ENCODE results near the gene ADAMTSL2.

Gene ADAMTSL2

DNA sequence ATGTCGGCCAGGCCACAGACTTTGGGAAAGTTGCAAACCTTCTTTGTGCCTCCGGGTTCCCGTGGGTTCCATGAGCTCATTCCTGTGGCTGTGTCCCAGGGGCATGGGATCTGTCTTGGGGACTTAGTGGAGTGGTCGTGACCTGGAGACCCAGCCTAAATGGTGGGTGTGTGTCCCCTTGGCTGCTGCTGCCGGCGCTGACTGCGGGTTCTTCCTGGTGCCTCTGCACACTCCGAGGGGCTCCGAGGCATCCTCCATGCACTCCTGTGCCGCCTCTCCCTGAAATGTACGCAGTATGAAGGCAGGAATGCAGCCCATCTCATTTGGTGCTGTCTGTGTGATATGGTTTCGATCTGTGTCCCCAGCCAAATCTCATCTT is 34.6 kb upstream of the ADAMTSL2 start:
- no peak for DNase-seq (ENCODE audit: low read depth, low spot score)

DNA sequence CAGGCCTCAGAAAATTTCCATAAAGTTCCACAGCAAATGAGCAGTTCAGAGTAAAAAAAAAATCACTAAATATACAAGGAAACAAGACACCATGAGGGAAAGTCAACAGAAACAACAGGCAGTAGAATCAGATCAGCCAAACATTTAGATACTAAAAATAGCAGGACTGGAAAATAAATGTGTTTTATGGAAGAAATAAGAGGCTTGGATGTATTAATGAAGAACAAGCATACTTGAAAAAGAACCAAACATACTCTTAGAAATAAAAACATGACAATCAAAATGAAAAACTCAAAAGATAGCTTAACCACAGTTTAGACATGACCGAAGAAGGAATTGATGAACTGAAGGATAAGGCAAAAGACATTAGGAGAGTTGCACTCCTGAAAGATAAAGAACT is 32.4 kb upstream of the ADAMTSL2 start:
- DNase-seq (ENCODE audit: low read depth, low spot score), result no peak

DNA sequence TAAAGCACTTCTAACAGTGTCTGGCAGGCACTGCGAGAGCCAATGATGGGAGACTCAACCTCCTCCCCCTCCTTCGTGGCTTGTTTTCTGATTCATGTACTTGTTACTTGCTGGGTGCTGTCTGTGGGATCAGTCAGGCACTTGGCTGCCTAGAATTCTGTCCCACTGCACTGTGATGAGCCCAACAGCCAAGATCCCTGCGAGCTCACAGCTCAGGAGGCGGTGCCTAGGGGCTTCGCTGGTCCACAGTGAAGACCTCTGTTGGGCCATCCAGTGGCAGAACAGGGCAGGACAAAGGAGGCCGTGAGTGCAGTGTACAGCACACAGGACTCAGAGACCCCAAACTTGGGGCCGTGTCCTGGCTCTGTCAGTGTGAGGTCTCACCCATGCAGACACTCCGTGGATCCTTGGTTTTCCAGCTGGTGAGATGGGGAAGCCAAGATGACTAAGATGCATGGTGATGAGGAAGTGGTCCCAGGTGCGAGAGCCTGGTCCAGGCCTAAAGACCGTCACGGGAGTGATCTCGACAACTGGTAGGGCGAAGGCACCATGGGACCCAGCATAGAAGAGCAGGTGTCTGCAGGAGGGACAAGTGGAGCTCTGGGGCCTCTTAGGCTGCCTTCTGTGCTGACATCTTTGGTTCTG is 29.2 kb upstream of the ADAMTSL2 start:
- DNase-seq (ENCODE audit: low read depth, low spot score), result no peak

DNA sequence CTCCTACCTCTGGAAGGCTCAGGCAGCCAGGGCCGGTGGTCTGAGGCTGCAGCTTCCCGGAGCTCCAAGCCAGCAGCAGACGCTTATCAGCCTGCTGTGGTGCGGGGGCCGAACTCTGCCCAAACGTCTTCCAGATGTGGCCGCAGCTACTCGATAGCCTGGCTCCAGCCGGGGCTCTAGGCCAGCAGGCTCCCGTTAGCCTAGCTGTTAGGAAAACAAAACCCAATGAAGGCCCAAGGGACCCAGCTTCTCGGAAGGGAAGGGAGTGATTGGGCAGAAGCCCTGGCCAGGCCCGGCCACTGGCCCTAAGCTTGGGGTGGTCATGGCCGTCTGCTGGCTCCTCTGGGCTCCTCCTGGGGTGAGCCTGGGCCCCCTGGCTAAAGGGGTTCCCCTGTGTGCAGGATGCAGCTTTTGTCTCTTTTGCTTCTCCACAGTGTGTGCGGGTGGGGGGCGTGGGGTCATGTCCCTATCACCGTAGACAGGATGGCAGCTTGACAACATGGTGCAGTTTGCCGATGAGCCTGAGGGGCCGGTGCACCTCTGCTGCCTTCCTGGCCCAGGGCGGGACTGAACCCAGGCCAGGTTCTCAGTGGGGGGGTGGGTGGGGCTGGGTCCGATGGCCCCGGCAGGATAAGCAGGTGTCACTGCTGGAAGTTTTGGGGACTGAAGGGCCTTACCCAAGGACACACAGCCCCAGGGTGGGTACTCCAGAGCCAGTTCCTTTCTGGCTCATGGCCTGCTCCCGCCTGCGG is 28.4 kb upstream of the ADAMTSL2 start:
- no peak for DNase-seq (ENCODE audit: low read depth, low spot score)

DNA sequence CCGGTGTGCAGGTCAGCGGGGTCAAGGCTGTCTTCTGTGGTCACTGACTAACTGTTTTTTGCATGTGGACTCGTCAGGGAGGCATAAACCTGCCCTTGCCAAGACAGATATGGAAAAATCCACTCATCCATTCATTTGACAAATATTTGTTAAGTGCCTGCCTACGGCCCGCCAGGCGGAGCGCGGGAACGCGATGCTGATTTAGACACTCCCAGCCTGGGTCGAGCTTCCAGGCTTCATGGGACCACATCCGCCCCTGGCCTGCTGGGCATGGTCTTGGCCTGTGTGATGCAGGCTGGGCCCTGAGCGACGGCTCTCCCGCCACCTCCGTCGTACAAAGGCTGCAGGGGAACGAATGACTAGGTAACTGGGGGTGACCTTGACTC is 27.9 kb upstream of the ADAMTSL2 start:
- no peak for DNase-seq (ENCODE audit: low read depth, low spot score)

DNA sequence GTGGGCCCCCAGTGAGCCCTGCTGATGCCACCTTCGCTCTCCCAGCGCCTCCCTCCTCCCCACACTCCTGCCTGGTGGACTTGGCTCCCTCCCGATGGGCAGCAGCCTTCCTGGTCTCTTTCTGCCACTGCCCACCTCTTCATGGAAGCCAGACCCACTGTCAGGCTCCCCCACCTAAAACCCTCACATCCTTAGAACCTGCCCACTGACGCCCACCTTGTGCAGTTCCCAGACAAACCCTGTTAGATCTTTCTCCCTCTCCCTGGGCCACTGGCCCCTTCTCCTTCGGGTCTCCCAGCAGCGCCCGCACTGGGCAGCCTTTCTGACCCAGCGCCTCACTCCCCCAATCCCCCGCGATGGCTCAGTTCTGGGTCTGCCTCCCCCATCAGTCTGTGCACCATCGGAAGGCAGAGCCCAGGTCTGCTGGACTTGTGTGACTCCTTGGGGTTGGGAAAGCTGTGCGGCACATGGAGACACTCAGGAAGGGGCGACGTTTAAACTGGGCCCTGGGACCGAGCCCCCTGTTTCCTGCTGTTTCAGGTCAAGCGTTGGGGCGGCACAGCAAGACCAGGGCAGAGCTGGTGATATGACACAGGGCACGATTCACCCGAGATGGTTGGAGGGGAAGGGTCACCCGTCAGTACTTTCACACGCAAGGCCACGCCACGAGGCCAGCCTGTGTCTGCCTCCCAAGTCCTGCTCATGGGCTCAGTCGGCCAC is 27.1 kb upstream of the ADAMTSL2 start:
- no peak for DNase-seq (ENCODE audit: low read depth, low spot score)

DNA sequence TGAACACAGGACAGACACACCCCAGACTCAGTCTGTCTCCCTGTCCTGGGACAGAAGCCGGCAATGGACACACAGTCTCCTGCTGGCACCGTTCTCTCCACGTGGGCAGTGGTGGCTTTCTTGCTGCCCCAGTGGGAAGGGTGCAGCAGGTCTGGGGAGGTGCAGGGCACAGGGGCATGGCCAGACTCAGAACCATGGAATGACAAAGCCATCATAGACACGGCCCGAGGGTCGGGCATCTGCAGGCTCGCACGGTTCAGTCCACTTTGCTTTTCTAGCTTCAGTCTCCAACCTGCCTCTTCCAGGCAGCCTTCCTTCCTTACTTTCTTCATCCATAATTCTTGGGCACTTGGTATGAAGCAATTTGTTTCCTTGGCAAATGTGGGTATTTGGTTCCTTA is 26.5 kb upstream of the ADAMTSL2 start:
- DNase-seq (ENCODE audit: low read depth, low spot score), result no peak

DNA sequence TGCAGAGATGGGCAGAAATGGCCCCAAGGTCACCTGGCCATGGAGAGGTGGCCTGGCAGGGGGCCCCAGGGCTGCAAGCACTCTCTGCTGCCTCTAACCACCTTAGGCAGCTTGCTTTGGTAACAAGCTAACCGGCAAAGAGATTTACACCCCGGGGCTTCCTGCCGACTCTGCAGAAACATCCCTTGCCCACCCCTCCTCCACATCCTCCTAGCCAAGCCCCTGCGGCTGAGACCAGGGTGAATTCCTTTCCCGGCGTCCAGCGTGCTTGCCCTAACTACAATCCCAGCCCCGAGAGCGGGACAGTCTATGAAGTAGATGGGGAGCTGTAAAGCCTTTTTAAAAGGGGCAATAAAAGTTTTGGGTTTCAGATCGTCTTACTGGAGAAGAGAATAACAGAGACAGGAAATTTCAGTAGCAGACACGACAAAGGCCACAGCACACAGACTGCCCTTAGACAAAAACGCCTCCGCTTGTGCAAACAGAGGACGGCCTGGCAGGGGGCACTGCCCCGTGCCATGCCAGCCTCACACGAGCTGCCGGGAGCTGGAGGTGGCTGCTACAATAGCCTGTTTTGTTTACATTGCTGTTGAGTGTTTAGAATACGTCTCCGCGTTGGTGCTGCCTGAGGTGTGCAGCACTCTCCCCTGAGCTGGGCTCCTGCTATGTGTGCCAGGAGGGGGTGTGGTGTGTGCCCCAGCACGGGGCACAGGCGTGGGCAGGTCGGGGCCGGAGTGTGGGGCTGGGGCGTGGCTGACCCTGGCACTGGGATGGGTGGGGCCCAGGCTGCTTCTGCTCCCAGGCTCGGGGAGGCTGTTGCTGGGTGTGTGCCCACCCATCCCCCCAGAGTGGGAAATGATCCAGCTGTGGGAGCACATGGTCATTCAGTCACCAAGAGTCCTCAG is 25.1 kb upstream of the ADAMTSL2 start:
- DNase-seq (ENCODE audit: low read depth, low spot score), result peak; percentile 98

DNA sequence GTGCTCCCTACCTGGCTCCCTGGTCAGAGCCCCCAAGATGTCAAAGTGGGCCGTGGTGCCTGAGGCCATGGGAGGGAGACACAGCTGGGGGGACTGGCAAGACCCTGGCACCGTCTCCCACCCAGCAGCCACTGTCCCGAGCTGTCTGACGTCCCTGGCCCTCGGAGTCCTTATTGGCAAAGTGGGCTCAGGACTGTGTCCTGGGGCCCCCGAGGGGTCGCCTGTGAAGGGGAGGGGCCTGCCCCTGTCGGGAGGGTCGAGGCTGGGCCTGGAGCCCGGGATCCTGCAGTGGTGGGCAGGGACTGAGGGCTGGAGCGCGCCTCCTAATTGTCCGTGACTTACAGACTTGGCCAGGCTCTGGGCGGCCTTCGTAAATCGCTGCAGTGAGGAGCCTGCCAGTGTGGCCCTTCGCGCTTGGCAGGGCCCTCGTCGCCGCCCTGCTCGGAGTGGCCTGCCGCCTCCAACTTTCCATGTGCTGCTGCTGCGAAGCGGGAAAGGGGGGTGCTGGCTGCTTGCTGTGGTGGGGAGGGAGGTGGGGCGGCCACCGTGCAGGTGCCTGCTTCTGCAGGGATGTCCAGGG is 23.5 kb upstream of the ADAMTSL2 start:
- DNase-seq (ENCODE audit: low read depth, low spot score), result no peak

DNA sequence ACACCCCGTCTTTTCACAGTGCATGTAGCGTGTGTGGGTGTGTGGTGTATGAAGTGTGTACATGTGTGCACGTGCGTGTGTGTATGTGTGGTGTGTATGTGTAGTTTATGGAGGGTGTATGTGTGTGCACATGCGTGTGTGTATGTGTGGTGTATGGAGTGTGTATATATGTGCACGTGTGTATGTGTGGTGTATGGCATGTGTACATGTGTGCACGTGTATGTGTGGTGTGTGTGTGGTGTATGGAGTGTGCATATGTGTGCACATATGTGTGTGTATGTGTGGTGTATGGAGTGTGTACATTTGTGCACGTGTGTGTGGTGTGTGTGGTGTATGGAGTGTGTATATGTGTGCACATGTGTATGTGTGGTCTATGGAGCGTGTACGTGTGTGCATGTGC is 22.9 kb upstream of the ADAMTSL2 start:
- DNase-seq (ENCODE audit: low read depth, low spot score), result no peak

DNA sequence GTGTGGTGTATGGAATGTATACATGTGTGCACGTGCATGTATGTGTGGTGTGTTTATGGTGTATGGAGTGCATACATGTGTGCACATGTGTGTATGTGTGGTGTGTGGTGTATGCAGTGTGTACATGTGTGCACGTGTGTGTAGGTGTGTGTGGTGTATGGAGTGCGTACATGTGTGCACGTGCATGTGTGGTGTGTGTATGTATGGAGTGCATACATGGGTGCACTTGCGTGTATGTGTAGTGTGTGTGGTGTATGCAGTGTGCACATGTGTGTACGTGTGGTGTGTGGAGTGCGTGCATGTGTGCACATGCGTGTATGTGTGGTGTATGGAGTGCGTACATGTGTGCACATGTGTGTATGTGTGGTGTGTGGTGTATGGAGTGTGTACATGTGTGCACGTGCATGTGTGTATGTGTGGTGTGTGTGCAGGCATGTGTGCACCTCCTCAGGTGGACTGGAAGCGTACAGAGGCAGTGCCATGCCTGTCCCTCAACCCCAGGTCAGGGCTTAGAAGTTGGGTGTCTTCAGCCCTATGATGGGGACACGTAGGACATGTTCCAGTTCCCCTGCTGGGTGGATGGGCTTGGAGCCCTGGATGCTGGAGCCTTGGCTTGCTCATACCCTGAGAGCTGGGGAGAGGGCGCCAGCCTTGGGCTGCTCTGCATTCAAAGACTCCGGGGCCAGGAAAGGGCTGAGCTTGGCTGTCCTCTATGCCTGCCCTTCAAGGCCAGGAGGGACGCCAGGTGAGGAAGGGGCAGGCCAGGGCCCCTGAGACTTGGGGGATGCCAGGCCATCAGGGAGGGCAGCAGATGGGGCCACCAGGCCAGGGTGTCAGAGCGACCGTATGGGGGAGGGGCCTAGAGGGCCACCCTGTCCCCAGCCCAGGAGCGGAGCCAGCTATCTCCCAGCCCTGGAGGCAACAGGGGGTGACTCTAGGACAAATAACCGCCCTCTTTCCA is 22.0 kb upstream of the ADAMTSL2 start:
- DNase-seq (ENCODE audit: low read depth, low spot score), result no peak

DNA sequence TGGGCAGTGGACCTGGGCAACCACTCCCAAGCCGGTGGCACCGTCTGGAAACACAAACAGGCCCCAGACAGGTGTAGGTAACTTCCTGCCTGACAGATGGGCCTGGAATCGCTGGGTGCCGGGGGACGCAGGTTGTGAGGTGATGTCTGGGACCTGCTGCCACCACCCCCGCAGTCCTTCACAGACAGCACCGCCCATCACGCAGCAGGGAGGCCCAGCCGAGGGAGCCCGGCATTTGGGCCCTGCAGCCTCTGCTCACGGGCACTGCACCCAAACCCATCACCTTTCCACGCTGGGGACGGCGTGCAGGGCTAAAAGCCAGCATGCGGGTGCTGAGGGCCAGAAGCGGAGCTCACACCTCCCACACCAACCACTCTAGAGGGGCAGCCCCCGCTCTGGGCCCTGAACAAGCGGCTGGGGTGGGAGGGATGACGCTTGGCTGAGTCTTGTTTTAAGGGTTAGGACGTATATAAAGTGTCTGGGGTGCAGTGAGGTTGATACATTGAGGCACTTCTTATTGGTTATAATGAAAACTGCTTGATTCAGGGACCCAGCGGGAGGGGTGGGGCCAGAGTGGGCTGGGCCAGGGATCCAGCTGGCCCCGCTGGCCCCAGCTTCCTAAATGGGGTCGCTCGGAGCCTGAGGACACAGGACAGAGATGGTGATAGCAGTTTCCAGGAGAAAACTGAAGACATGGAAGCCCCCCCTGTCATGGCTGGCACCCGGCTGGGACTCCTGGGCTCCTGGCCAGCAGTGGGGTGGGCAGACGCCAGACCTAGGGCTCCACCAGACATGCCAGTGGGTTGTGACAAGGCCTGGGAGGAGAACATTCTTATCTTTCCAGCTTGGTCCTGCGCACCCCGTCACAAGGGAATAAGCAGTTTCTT is 21.0 kb upstream of the ADAMTSL2 start:
- DNase-seq (ENCODE audit: low read depth, low spot score), result no peak

DNA sequence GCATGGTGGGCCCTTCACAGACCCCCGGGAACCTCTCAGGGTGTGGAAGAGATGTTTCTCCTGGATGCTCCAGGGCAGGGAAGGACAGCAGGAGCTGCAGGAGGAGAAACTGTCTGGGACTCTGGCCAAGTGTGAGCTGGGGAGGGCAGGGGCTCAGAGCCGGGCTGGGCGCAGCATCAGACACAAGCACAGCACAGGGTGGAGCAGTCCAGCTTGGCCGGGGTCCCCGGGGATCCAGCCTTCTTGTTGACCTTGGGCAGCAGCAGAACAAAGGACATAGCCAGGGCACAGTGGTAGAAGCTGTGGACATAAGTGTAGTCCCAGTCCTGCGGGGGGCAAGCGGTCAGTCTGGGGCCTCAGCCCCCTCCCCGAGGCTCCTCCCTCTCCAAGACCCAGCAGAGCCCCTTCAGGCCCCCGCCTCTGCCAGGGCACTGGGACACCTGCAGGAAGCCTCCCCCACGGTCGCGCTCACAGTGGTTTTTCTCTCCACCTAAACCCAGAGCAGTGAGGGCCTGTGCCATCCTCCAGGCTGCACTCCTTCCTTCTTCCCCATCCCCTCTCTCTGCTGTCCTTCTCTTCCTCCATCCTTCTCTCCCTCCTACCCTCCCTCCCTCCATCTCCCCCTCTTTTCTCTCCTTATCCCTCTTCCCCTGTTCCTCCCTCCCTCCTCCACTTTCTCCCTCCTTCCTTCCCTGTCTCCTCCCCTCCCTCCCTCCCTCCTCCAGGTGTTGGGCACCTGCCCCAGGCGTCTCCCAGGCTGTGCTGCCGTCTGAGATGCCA is 19.9 kb upstream of the ADAMTSL2 start:
- DNase-seq (ENCODE audit: low read depth, low spot score), result no peak

DNA sequence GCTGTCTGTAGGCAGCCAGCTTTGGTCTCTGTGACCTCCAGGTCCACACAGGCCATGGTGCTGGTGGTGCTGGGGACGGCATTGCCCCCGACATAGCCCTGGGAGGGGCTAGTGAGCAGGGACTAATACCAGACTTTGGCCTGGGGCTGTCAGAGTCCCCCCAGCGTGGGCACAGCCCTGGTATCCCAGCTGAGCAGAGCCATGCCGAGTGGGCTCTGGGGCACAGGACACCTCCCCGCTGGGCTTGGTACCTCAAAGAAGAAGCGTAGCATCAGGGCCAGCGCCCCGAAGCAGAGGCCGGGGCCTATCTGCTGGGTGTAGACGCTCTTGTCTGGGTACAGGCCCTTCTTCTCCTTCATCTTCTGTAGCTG is 19.3 kb upstream of the ADAMTSL2 start:
- no peak for DNase-seq (ENCODE audit: low read depth, low spot score)

DNA sequence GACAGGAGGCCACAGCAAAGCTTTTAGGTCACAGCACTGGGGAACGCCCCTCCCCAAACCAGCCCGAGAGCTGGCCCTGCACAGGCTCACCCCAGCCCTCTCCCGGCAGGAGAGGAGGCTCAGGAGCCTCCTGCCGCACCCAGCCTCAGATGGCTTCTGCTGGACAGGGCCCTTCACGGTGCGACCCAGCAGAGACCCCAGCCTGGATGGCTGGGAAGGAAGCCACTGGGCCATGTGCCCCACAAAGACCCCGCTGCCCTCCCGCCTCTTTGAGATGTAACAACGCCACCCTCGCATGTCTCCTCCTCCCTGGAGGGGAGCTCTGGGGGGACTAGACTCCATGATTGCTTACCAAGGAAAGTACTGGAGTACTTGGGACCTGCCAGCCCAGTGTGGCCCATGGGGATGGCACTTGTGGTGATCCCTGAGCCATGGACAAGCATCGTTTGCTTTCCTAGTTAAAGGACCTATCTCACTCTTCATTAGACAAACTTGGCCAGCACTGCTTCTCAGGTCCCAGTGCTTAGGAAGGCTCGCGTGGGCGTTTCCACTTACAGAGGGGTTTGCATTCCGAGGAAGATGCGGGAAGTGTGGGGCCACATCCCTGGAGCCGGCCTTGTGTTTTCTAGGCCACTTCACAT is 18.8 kb upstream of the ADAMTSL2 start:
- DNase-seq (ENCODE audit: low read depth, low spot score), result no peak

DNA sequence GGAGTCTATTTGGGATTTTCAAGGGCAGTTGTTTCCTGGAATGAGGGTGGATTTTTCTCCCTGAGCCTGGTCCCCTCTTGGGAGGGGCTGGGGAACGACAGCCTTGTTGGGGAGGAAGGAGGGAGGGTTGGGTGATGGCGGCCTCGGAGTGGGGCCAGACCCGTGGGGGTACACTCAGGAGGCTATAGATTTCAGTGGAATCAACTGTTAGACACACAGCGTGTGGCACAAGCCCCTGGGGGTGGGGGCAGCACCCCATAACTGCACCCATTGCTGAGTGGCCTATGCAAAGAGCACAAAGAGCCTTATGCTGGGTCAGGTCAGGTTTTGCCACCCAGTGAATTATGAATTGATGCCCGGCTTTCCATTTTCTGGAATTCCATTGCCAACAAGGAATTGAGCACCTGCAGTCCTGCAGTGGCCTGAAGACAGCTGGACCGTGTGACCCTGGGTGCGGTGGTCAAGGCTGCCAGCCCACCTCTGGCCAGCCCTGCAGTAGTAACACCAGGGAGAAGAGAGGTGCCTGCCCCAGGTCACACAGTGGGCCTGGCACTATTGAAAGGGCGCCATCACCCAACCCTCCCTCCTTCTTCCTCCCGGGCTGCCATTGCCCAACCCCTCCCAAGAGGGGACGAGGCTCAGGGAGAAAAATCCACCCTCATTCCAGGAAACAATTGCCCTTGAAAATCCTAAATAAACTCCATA is 18.1 kb upstream of the ADAMTSL2 start:
- no peak for DNase-seq (ENCODE audit: low read depth, low spot score)

DNA sequence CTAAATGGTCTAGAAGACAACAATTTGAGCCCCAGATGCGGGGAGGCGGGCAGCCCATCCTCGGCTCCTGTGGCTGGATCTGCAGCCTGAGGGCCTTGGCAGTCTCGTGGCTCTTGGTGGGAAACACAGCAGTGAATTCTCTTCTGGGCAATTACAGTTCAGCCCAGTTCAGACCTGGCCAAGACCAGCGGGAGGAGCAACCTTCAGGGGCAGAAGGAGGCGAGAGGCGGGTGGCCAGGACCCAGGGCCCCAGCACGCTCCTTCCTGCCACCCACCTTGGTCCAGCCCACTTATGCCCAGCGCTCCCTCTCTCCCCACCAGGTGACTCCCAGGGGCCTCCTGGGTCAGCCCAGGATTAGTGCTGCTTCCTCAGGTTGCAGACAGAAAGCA is 17.5 kb upstream of the ADAMTSL2 start:
- no peak for DNase-seq (ENCODE audit: low read depth, low spot score)

DNA sequence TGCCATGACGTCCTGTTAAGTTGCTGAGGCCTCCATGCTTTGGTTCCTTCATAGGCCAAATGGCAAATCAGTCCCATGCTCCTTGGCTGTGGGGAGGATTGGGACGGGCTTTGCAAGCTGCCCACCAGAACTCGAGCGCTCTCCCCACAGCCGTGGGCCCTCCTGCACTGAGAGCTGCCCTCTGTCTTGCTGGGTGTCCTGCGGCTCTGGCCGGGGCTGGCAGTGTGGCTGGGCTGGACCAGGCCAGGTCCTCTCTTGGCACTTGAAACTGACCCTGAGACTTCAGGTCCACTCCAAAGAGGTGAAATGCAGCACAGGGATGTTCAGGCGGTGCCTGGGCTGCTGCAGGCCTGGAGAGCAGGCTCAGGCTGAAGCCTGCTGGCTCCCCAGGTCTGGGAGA is 16.8 kb upstream of the ADAMTSL2 start:
- DNase-seq (ENCODE audit: low read depth, low spot score), result no peak
